ENCODE measurements around the gene FHL1.
"Not testable (repeated sequence)": the region's sequence is repeated elsewhere in the genome, so short reads cannot be mapped to it uniquely, and the experiment has no call there.

The FHL1 gene

DNA sequence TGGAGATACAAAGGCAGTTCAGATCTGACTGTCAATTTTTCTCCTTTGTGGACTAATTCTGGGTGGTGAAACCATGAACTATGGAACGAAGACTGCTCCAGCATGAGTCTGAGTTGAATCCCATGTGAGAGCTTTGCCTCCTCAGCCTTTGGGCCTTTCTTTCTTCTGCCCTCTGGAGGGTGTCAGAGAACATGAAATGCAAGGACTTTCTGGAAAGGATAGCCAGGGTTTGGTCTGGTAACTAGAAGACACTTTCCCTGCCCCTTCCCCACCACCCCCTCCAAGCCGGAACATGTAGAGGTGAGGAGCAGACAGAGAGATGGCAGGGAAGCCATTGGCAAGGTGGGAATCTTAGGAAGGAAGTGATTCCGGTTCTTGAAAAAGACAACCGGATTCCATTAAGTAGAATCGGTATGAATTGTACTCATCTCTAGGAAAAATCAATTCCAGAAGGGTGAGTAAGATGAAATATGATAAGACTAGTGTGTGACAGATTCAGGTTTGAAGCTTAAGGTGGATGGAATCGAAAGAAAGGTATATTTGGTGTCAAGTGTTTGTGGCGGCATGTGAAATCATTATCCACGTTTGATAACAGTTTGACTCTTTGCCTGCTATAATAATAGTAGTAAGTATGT lies 19.0 kb downstream of the FHL1 start:
- Histone ChIP-seq H3K27ac (ENCODE audit: low read depth, low read length) (no peak overlapping the region), H3K4me1 (ENCODE audit: control insufficient read depth, insufficient read depth, low read length, unreplicated experiment) (peaks cover 50% of the 10 kb centered on the region), H2AFZ (ENCODE audit: low read length, unreplicated experiment) (no peak overlapping the region), H3K36me3 (ENCODE audit: insufficient read depth, low read length) (no peaks in the 10 kb centered on the region), H3K4me3 (ENCODE audit: low read depth, low read length) (no peak overlapping the region), H3K79me2 (ENCODE audit: control insufficient read depth, insufficient read depth, low read length, unreplicated experiment) (peaks cover 19% of the 10 kb centered on the region), H3K27me3 (ENCODE audit: insufficient read depth, low read length) (no peaks in the 10 kb centered on the region)

DNA sequence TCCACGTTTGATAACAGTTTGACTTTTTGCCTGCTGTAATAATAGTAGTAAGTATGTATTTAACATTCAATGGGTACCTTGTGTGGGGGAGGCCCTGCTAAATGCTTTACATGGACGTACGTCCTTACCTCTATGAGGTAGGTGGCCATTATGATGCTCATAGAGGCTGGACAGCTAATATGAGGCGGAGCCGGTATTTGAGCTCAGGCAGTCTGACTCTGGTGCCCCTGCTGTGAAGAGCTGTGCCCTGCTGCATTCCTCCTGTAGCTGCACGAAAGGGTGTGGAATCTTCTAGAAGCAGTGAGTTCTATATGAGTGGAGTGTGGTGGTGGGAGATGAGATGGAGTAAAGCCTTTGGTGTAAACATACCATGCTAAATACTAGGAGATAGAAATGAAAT lies 20.7 kb downstream of the FHL1 start:
- not testable (repeated sequence) for H3K36me3 ChIP-seq (ENCODE audit: insufficient read depth, low read length); H2AFZ ChIP-seq (ENCODE audit: low read length, unreplicated experiment); H3K27me3 ChIP-seq (ENCODE audit: insufficient read depth, low read length); H3K27ac ChIP-seq (ENCODE audit: low read depth, low read length); H3K4me3 ChIP-seq (ENCODE audit: low read depth, low read length)
- H3K4me1 ChIP-seq (ENCODE audit: control insufficient read depth, insufficient read depth, low read length, unreplicated experiment) = peaks cover 49% of the 10 kb centered on the region
- peaks cover 21% of the 10 kb centered on the region for H3K79me2 ChIP-seq (ENCODE audit: control insufficient read depth, insufficient read depth, low read length, unreplicated experiment)

DNA sequence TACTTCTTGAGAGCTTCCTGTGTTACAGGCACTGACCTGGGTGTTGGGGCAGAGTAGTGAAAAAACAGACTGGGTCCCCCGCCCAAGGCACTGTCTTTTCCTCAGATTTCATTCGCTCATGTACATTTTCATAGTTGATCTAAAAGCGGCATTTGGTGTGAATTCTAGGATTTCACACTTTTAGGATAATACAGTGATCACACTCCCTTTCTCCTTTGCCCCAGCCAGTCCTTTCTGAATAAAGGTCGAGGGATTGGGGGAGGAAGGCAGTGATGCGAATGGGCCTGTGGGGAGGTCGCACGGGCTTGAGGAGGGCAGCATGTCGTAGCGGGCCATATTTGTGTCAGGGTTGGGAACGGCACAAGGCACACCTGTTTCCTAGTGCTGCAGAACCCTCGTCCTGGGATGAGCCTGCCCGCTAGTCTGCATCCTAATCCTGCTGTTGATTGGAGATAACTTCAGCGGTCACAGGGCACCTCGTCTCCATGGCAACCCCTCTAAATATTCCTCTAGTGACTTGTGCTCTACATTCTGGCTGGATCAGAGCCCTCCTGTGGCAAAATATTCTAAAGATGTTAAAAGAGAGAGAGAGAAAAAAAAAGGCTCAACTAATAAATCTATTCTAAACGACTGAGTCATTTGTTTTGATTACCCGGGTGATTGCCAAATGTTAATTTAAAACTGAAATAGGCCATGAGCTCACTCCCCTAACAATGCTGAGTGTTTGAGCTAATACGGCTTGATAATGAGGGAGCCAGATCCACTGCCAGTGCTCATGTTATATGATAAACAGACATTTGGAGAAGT lies 21.8 kb downstream of the FHL1 start:
- Histone ChIP-seq H3K27ac (ENCODE audit: low read depth, low read length) (peak overlapping the region; percentile 90), H2AFZ (ENCODE audit: low read length, unreplicated experiment) (no peak overlapping the region), H3K4me3 (ENCODE audit: low read depth, low read length) (peak overlapping the region; percentile 39; the same call in 1 of the 2 replicates), H3K4me1 (ENCODE audit: control insufficient read depth, insufficient read depth, low read length, unreplicated experiment) (peaks cover 39% of the 10 kb centered on the region), H3K36me3 (ENCODE audit: insufficient read depth, low read length) (no peaks in the 10 kb centered on the region), H3K79me2 (ENCODE audit: control insufficient read depth, insufficient read depth, low read length, unreplicated experiment) (peaks cover 21% of the 10 kb centered on the region), H3K27me3 (ENCODE audit: insufficient read depth, low read length) (no peaks in the 10 kb centered on the region)

DNA sequence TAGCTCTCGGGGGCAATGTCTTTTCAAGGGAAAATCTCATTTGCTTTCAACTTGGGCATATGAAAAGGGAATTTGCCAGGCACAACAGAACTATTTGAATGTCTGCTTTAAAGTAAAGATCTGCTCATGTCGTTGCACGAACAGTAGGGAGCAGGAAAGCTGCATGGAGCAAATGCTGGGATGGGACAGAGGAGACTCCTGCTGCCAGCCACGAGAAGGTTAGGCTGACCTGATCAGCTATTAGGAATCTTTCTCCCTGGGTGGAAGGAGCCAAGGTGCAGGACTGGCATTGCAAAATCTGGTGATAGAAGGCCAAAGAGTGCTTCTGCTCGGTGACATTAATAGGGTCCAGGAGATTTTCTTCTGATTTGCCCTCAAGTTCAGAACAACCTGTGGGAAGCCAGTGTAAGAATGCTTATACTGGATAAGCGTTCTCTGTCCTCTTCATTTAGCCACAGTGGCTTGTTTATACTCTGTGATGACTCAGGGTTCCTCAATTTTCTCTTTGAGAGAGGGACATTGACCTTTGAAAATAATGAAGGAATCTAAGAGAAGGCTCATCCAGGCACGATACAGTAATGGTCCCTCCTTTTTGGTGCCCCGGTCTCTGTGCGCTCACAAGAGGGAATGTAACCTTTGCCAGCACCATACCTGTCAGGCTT lies 22.9 kb downstream of the FHL1 start:
- H3K4me1 ChIP-seq (ENCODE audit: control insufficient read depth, insufficient read depth, low read length, unreplicated experiment) = peaks cover 45% of the 10 kb centered on the region
- H3K36me3 ChIP-seq (ENCODE audit: insufficient read depth, low read length) = no peaks in the 10 kb centered on the region
- H3K4me3 ChIP-seq (ENCODE audit: low read depth, low read length) = peak overlapping the region; percentile 39; the same call in 1 of the 2 replicates
- no peaks in the 10 kb centered on the region for H3K27me3 ChIP-seq (ENCODE audit: insufficient read depth, low read length)
- H2AFZ ChIP-seq (ENCODE audit: low read length, unreplicated experiment) = no peak overlapping the region
- peak overlapping the region; percentile 90 for H3K27ac ChIP-seq (ENCODE audit: low read depth, low read length)
- H3K79me2 ChIP-seq (ENCODE audit: control insufficient read depth, insufficient read depth, low read length, unreplicated experiment) = peaks cover 18% of the 10 kb centered on the region

DNA sequence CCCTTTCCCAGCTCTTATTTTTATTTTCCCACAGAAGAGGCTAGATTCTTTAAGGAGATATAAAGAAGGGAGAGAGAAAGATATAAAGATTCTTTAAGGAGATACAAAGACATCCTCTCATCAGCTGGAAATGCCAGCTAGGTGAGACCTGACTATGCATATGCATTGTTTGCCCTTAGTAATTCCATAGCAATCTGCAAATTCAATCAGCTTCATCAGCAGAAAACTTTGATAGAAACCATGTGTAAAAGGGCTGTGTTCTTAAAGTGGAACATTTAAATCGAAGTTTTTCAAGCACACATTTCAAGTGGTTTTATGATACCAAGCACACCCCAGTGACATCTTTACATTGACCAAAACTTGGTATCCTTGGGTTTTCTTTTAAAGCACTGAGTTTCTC lies 24.1 kb downstream of the FHL1 start:
- H3K79me2 ChIP-seq (ENCODE audit: control insufficient read depth, insufficient read depth, low read length, unreplicated experiment) = peaks cover 9% of the 10 kb centered on the region
- no peak overlapping the region for H2AFZ ChIP-seq (ENCODE audit: low read length, unreplicated experiment)
- no peak overlapping the region for H3K4me3 ChIP-seq (ENCODE audit: low read depth, low read length)
- H3K27me3 ChIP-seq (ENCODE audit: insufficient read depth, low read length) = no peaks in the 10 kb centered on the region
- 0 out of 2 replicates have a peak overlapping the region, but pooled peaks have one; percentile 90 for H3K27ac ChIP-seq (ENCODE audit: low read depth, low read length)
- H3K4me1 ChIP-seq (ENCODE audit: control insufficient read depth, insufficient read depth, low read length, unreplicated experiment) = peaks cover 50% of the 10 kb centered on the region
- no peaks in the 10 kb centered on the region for H3K36me3 ChIP-seq (ENCODE audit: insufficient read depth, low read length)

DNA sequence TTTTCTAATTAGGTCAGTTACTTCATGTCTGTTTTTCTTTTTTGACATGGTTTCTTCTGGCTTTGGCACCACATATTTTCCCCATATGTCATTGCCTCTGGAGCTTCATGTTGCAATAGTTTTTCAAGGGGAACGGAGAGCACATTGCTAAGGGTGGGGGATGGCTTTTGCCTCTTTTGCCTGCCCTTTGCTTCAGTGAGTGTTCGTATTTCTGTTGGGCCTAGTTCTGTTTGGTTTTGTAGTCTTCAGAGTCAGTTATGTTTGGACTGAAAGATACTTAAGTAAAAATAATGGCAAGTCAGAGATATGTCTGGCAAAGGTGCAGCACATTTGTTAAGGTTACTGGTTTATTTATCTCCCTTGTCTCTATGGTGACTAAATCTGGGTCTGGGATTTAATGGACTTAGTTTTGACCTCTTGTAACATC lies 29.1 kb downstream of the FHL1 start:
- peak overlapping the region; percentile 42; the same call in 1 of the 2 replicates for H3K4me3 ChIP-seq (ENCODE audit: low read depth, low read length)
- H3K27me3 ChIP-seq (ENCODE audit: insufficient read depth, low read length) = no peaks in the 10 kb centered on the region
- peak overlapping the region; percentile 99 for H3K27ac ChIP-seq (ENCODE audit: low read depth, low read length)
- H3K79me2 ChIP-seq (ENCODE audit: control insufficient read depth, insufficient read depth, low read length, unreplicated experiment) = peaks cover 1% of the 10 kb centered on the region
- H2AFZ ChIP-seq (ENCODE audit: low read length, unreplicated experiment) = no peak overlapping the region
- no peaks in the 10 kb centered on the region for H3K36me3 ChIP-seq (ENCODE audit: insufficient read depth, low read length)
- H3K4me1 ChIP-seq (ENCODE audit: control insufficient read depth, insufficient read depth, low read length, unreplicated experiment) = peaks cover 43% of the 10 kb centered on the region

DNA sequence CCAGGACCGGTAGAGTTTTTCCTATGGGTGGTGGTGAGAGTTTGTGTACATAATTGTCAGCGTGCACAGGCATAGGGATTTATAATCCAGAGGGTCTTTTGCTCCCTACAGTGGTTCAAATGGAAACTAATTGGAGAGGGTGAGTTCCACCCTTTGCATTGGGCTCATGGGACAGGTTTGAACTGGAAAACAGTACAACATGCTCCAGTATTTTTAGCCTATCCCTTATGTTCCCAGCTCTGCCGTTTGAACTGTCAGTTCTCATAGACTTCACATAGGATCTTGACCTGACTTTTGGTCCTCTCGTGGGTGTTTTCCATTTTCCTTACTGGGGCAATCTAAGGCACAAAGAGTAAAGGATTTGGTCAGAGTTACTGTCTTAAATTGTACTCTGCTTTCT lies 31.8 kb downstream of the FHL1 start:
- no peak overlapping the region for H3K27ac ChIP-seq (ENCODE audit: low read depth, low read length)
- H3K79me2 ChIP-seq (ENCODE audit: control insufficient read depth, insufficient read depth, low read length, unreplicated experiment) = no peaks in the 10 kb centered on the region
- no peaks in the 10 kb centered on the region for H3K27me3 ChIP-seq (ENCODE audit: insufficient read depth, low read length)
- peaks cover 52% of the 10 kb centered on the region for H3K4me1 ChIP-seq (ENCODE audit: control insufficient read depth, insufficient read depth, low read length, unreplicated experiment)
- no peak overlapping the region for H2AFZ ChIP-seq (ENCODE audit: low read length, unreplicated experiment)
- no peak overlapping the region for H3K4me3 ChIP-seq (ENCODE audit: low read depth, low read length)
- H3K36me3 ChIP-seq (ENCODE audit: insufficient read depth, low read length) = no peaks in the 10 kb centered on the region

DNA sequence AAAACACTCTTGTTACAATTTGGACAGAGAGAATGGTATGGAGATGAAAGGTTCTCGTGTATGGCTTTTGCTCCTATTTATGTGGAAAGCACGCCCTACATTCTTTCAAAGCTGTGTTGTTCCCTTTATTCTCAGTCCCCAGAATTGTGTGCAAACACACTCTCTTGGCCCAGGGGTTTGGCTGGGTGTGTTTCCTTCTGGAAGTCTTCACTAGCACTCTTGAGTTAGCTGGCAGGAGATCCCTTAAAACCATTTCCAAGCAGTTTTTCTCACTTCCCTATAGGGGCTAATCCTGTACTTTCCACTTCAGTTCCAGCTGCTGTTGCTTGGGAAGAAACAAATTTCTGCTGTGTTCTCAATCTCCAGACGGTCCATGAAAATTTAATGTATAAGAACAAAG lies 35.1 kb downstream of the FHL1 start:
- no peaks in the 10 kb centered on the region for H3K36me3 ChIP-seq (ENCODE audit: insufficient read depth, low read length)

DNA sequence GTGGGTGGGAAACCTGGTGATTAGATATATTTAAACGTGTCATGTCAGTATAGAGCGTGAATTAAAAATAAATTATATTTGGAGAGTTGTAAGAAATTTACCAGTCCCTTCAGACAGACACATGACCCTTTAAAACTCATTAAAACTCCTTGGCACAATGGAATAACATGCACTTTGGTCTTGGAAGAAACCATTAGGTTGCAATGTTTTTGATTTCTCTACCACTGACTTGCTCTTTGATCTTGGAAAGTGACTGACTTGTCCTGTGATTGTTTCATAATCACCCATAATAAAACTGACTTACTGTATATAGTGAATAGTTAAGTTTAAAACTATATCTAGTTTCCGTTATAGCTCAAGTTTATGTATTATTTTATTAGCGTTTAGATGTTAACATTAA lies 35.8 kb downstream of the FHL1 start:
- peak overlapping the region; percentile 92 for H3K27ac ChIP-seq (ENCODE audit: low read depth, low read length)
- H3K4me3 ChIP-seq (ENCODE audit: low read depth, low read length) = no peak overlapping the region
- no peaks in the 10 kb centered on the region for H3K79me2 ChIP-seq (ENCODE audit: control insufficient read depth, insufficient read depth, low read length, unreplicated experiment)
- no peaks in the 10 kb centered on the region for H3K27me3 ChIP-seq (ENCODE audit: insufficient read depth, low read length)
- H3K36me3 ChIP-seq (ENCODE audit: insufficient read depth, low read length) = no peaks in the 10 kb centered on the region
- no peak overlapping the region for H2AFZ ChIP-seq (ENCODE audit: low read length, unreplicated experiment)
- H3K4me1 ChIP-seq (ENCODE audit: control insufficient read depth, insufficient read depth, low read length, unreplicated experiment) = peaks cover 39% of the 10 kb centered on the region

More for the DNA sequence above, 35.1 kb downstream of the FHL1 start:
- H3K4me3 ChIP-seq (ENCODE audit: low read depth, low read length) = no peak overlapping the region
- no peaks in the 10 kb centered on the region for H3K79me2 ChIP-seq (ENCODE audit: control insufficient read depth, insufficient read depth, low read length, unreplicated experiment)
- no peak overlapping the region for H2AFZ ChIP-seq (ENCODE audit: low read length, unreplicated experiment)
- no peak overlapping the region for H3K27ac ChIP-seq (ENCODE audit: low read depth, low read length)
- no peaks in the 10 kb centered on the region for H3K27me3 ChIP-seq (ENCODE audit: insufficient read depth, low read length)
- peaks cover 41% of the 10 kb centered on the region for H3K4me1 ChIP-seq (ENCODE audit: control insufficient read depth, insufficient read depth, low read length, unreplicated experiment)

DNA sequence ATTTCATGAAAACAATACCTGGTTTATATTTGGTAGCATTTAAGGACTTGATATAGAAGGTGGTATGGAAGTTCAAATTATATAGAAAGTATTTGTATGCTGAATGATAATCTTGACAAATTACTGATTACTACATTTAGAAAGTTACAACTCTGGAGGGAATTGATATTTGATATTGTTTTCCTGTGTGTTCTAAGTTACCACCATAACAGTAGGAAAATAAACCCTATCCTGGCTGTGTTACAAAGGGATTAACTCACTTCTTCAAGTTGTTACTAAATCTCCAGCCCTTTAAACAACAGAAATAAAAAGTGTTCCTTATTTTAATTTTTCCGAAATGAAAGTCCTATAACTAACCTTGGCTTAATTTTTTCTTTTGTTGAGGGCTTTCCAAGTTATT lies 36.6 kb downstream of the FHL1 start:
- H3K27ac ChIP-seq (ENCODE audit: low read depth, low read length) = peak overlapping the region; percentile 92

More for the DNA sequence above, 36.6 kb downstream of the FHL1 start:
- Histone ChIP-seq H3K27me3 (ENCODE audit: insufficient read depth, low read length) (no peaks in the 10 kb centered on the region), H2AFZ (ENCODE audit: low read length, unreplicated experiment) (no peak overlapping the region), H3K4me1 (ENCODE audit: control insufficient read depth, insufficient read depth, low read length, unreplicated experiment) (peaks cover 39% of the 10 kb centered on the region), H3K36me3 (ENCODE audit: insufficient read depth, low read length) (no peaks in the 10 kb centered on the region), H3K79me2 (ENCODE audit: control insufficient read depth, insufficient read depth, low read length, unreplicated experiment) (peaks cover 2% of the 10 kb centered on the region), H3K4me3 (ENCODE audit: low read depth, low read length) (peak overlapping the region; percentile 61)
